HepG2 (cell line): ENCODE data around the gene AP4E1. TPM values are rescaled to one million over a fixed set of nuclear protein-coding genes. Genes with fewer than 3 reads are reported as not detected.

Source experiments
- CCAR2 ChIP-seq: fragments of 200-400 bp; formaldehyde crosslinking; optimal IDR thresholded peaks from 2 replicates; pipeline ENCODE3; 2018; ENCODE audit warnings: low read depth, mild to moderate bottlenecking, low read length, moderate library complexity
- ELK4 ChIP-seq: sonication (generic); formaldehyde crosslinking; IDR thresholded peaks from 2 replicates; pipeline ENCODE4 v1.9.0; 2021; ENCODE audit warnings: missing genetic modification reagents, borderline replicate concordance
- FOXP4 ChIP-seq: sonication (generic); formaldehyde crosslinking; IDR thresholded peaks from 2 replicates; pipeline ENCODE4 v1.4.0; 2020; ENCODE audit warnings: missing genetic modification reagents
- HDAC1 ChIP-seq: sonication (generic); formaldehyde crosslinking; IDR thresholded peaks from 2 replicates; pipeline ENCODE4 v1.5.1; 2020; ENCODE audit warnings: mild to moderate bottlenecking, missing genetic modification reagents
- LBX2 ChIP-seq: sonication (generic); formaldehyde crosslinking; IDR thresholded peaks from 2 replicates; pipeline ENCODE4 v1.5.0; 2020; ENCODE audit warnings: missing genetic modification reagents, mild to moderate bottlenecking, borderline replicate concordance
- PRDM15 ChIP-seq: sonication (generic); formaldehyde crosslinking; IDR thresholded peaks from 2 replicates; pipeline ENCODE4 v1.4.0; 2020; ENCODE audit warnings: missing genetic modification reagents
- SOX5 ChIP-seq: IDR thresholded peaks from 2 replicates; pipeline ENCODE4 v1.6.1; 2016; ENCODE audit warnings: borderline replicate concordance
- SRSF1 ChIP-seq: fragments of 200-400 bp; formaldehyde crosslinking; optimal IDR thresholded peaks from 2 replicates; pipeline ENCODE3; 2017; ENCODE audit warnings: mild to moderate bottlenecking, low read depth, low read length, moderate library complexity
- STAG1 ChIP-seq: sonication (generic); formaldehyde crosslinking; IDR thresholded peaks from 2 replicates; pipeline ENCODE4 v1.4.0; 2020; ENCODE audit warnings: missing genetic modification reagents
- TCF7 ChIP-seq: sonication (generic); IDR thresholded peaks from 2 replicates; pipeline ENCODE4 v1.6.1; 2016; ENCODE audit warnings: antibody characterized with exemption, low read depth
- ZHX1 ChIP-seq: sonication (generic); formaldehyde crosslinking; IDR thresholded peaks from 2 replicates; pipeline ENCODE4 v1.8.1; 2022; ENCODE audit warnings: low read depth, mild to moderate bottlenecking, missing genetic modification reagents
- ZNF317 ChIP-seq: sonication (generic); formaldehyde crosslinking; IDR thresholded peaks from 2 replicates; pipeline ENCODE4 v1.5.0; 2020; ENCODE audit warnings: mild to moderate bottlenecking, missing genetic modification reagents
- ZNF597 ChIP-seq: sonication (generic); formaldehyde crosslinking; IDR thresholded peaks from 2 replicates; pipeline ENCODE4 v1.5.0; 2020; ENCODE audit warnings: missing genetic modification reagents
- ZNF720 ChIP-seq: sonication (generic); formaldehyde crosslinking; IDR thresholded peaks from 2 replicates; pipeline ENCODE4 v1.4.0; 2020; ENCODE audit warnings: missing genetic modification reagents
- ZNF749 ChIP-seq: sonication (generic); formaldehyde crosslinking; IDR thresholded peaks from 2 replicates; pipeline ENCODE4 v1.8.0; 2022; ENCODE audit warnings: mild to moderate bottlenecking, missing genetic modification reagents, moderate library complexity, borderline replicate concordance
- ZNF777 ChIP-seq: sonication (generic); formaldehyde crosslinking; IDR thresholded peaks from 2 replicates; pipeline ENCODE4 v1.4.0; 2020; ENCODE audit warnings: missing genetic modification reagents
- polyA plus RNA-seq, 8 experiments: library from polyadenylated mRNA; depleted of rRNA in 3 of 8; stranded (reverse) in 7 of 8; unstranded in 1 of 8; fragments of >200 nt; fragmentation: Illumina TruSeq in 4 of 8; extraction: Trizol in 4 of 8; gene quantifications; 2 replicates each; pipeline versions ENCODE4 v1.2.1 to v1.2.3, GENCODE V29; 2011 to 2016; ENCODE audit warnings: low read depth in 4 of 8, missing spikeins in 1 of 8, mixed read lengths in 1 of 8; ENCODE audit not compliant: insufficient read depth in 1 of 8
- total RNA-seq, 5 experiments: library from RNA; depleted of rRNA; stranded (reverse); fragments of >200 nt; fragmentation: Illumina TruSeq; extraction: Trizol; gene quantifications; 2 replicates each; pipeline ENCODE4 v1.2.3, GENCODE V29; 2016; ENCODE audit warnings: low read depth in 1 of 5

Gene AP4E1
- total and polyA plus RNA-seq, 2 of the 13 experiments (the other 11 are each of a cell fraction or from before 2014, with no cell fraction given): 2.2 to 7.8 TPM

GRCh38 chr15:51046799-51047449, 138.4 kb downstream of the AP4E1 start (continued):
- TF ChIP-seq ZHX1 (CRISPR knock-in tag): no peak
- TF ChIP-seq SRSF1: no peak
- TF ChIP-seq PRDM15 (CRISPR knock-in tag): no peak
- no peak for TF ChIP-seq LBX2 (CRISPR knock-in tag)
- TF ChIP-seq ZNF749 (CRISPR knock-in tag): no peak
- no peak for TF ChIP-seq ZNF317 (CRISPR knock-in tag)
- no peak for TF ChIP-seq CCAR2
- TF ChIP-seq ZNF597 (CRISPR knock-in tag): no peak
- TF ChIP-seq TCF7: no peak
- TF ChIP-seq HDAC1: peak; percentile 47; the same call in 1 of the 2 replicates
- peak; percentile 16; the same call in 1 of the 2 replicates for TF ChIP-seq SOX5
- no peak for TF ChIP-seq ZNF720 (CRISPR knock-in tag)
- TF ChIP-seq FOXP4 (CRISPR knock-in tag): no peak
- no peak for TF ChIP-seq ZNF777
- TF ChIP-seq STAG1 (CRISPR knock-in tag): no peak
- no peak for TF ChIP-seq ELK4 (CRISPR knock-in tag)
